ENCODE measurements around the gene KRT3.
"Not testable (repeated sequence)": the region's sequence is repeated elsewhere in the genome, so short reads cannot be mapped to it uniquely, and the experiment has no call there.

KRT3 gene

GRCh38 chr12:52796839-52797528 lies 1.1 kb upstream of the KRT3 start:
- no peak for DNase-seq

DNA sequence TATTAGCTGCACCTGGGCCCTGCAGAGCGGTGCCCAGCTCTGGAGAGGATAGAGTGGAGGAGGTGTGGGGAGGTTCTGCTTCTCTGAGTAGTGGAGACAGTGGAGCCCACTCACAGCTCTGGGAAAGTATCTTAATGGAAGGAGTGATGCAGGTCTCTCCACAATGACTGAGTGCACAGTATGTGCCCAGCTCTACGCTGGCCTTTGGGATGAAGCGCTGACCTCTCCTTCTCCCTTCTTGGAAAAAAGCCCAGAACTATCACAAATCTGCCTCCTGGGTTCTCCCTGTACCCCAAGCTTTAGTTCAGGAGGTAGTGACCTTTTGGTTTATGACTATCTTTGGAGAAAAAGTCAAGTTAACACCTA lies 495 bp upstream of the KRT3 start:
- no peak for DNase-seq

DNA sequence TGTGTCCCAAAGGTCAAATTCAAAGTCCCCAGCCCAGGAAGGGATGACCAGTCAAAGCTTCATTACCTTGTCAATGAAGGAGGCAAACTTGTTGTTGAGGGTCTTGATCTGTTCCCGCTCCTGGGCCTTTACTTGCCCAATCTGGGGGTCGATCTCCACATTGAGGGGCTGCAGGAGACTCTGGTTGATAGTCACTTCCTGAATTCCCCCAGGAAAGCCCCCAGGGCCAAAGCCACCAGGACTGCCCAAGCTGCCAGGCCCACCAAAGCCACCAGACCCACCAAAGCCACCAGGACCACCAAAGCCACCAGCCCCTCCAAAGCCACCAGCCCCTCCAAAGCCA lies 614 bp downstream of the KRT3 start:
- not testable (repeated sequence) for DNase-seq

DNA sequence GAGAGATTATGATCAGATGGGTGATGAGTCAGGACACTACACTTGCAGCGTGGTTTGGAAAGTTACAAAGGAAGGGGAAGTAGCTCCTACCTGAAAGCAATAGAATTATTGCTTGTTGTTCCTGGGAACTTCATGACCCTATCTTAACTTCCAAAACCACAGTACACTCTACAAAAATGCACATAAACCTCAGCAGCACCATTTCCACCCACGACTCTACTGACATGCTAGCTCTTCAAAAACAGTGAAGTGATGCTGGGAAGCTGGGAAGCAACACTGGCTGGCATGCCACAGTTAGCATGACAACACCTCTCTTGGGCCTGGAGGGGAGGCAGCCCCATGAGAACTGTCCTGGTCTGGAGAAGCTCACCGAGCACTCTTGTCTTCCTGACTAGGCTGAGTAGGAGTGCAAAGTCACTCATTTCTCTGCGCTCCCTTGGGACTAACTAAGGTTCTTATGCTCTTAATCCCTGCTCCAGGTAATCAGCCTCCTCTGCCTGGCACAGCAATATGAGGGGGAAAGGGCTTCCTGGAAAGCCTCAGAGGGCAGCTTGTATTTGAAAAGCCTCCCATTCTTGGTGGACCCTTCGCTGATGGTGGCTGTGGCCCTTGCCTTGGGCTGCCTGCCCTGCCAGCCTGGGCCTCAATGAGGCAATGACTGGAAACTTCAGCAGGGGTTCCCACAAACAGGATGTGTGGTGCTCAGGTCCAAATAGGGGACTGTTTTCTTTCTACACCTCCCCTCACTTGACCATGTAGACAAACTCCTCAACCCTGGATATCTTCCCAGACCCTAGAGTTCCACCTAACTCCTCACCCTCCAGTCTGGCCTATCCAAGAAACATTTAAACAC lies 1.2 kb downstream of the KRT3 start:
- DNase-seq = no peak

DNA sequence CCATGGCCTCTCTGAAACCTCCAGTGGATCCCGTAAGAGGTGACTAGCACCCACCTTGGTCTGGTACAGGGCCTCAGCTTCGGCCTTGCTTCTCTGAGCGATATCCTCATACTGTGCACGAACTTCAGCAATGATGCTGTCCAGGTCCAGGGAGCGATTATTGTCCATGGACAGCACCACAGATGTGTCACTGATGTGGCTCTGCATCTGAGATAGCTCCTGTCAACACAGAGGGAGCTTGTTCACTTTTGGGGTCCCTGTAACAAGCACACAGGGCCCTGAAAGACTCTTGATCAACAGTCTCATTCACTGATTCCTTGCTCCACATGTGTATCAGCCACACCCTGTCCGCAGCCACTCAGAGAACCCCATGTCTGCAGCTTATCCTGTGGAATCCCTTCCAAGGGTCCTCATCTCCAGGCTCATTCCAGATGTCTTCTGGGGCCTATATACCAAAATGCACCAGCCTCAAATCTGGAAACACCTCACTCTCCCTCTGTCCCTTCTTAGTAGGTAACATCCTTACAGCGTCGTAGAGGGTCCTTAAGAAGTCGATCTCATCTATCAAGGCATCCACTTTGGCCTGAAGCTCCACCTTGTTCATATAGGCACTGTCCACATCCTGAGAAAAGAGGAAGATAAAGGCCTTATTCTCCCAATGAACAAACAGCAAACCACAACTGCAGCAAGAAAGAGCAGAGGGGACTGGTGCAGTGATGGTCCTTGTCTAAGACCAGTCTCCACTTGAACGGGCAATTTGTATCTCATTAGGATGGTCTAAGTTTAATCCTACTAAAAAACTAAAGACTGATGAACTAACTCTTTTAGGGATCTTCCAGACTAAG lies 3.5 kb downstream of the KRT3 start:
- DNase-seq = no peak

GRCh38 chr12:52791271-52792184 lies 4.4 kb downstream of the KRT3 start:
- DNase-seq = no peak

GRCh38 chr12:52790427-52791270 lies 5.3 kb downstream of the KRT3 start:
- DNase-seq = no peak

- no peak for DNase-seq
These were observed 6.1 kb downstream of the KRT3 start for GRCh38 chr12:52789637-52790426.

- DNase-seq = no peak
These were observed 6.9 kb downstream of the KRT3 start for GRCh38 chr12:52788876-52789636.

DNA sequence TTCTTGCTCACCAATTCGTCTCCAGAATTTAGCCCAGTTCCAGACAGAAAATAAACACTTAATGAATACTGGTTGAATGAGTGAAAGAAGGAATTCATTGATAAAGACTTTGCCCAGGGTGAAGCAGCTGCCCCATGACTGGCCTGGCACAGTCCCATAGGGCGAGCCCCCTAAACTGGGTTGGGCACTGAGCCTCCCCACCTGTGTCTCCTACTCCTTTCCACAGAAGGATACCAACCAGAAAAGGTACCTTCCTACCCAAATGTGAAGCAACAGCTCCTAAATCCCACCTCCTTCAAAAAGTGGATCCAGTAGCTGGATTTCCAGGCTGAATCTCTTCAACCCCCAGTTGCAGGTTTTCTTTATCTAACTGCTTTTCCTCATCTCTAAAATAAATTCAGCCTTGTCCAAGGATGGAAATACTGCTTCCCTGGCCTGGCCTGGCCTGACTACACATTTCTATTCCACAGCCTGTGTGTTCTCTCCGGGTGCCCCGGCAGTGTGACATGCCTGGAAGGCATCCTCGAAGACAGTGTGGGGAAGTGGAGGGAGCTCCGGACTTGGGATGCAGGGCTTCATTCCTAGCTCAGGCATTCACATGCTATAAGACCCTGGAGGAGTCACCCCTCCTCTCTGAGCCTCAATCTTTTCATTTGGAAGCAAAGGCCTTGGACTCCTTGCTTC lies 7.6 kb downstream of the KRT3 start:
- no peak for DNase-seq

DNA sequence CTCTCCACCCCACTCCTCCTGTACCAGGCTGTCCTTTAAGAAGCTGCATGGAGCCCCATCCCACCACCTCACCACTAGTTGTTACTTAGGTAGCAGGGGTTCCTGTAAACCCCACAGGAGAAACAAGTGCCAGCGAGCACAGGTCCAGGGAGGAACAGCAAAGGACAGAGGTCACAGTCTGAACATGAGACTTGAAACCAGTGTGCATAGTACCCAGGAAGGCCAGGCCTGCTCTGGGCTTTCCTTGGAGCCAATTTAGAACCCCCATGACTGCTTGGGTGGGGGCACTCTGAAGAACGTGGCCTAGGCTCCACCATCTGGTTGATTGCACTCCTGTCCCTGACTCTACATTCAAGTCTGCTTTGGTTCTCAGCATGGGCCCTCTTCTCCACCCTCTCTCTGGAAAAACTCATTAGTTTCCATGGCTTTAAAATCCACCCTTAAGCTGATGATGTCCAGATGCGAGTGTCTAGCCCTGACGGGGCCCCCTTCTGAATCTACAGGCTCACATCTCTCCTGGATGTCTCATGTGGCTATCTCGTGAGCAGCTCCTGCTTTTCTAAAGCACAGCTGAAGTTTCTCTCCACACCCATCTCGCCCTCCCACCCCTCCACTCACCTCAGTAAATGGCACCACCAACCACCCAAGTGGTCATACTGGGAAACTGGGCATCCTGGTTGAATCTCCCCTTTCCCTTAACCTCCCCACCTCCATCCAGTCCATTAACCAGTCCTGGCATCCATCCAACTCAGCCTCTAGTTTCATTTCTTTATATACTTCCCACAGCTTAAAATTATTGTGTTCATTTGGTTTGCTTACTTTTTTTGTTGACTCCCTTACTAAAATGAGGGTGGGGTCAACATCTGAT lies 8.4 kb downstream of the KRT3 start:
- DNase-seq = no peak

- no peak for DNase-seq
These were observed 11.0 kb downstream of the KRT3 start for GRCh38 chr12:52784909-52785308.

DNA sequence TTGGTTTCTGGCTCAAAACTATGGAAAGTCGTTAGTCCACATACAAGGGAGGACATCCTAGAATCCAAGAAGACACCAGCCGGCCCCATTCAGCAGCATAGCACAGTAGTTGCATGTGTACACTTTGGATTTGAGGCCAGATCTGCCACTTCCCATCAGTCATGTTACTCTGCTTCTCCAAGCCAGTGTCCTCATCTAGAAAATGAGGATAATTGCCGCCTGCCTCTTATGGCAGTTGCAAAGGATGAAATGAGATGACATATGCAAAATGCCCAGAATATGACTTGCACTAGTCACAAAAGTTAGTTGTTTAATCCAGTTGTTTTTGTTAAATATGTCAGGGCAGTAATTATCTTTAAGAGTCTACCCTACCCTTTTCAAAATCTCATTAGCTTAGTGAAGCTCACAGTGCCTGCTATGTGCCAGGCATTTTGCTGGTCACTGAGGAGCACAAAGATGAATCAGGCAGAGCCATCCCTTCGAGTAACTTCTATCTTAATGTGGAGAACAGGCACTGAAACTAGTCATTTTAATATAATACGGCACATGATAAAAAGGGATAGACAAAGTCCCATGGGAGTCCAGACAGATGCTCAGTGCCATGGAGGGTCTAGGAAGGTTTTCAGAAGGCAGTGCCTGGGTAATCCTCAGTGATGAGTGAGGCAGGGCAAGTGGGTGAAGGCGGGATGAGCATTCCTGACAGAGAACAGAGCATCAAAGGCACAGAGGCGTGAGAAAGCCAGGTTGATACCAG lies 12.2 kb downstream of the KRT3 start:
- no peak for DNase-seq

DNA sequence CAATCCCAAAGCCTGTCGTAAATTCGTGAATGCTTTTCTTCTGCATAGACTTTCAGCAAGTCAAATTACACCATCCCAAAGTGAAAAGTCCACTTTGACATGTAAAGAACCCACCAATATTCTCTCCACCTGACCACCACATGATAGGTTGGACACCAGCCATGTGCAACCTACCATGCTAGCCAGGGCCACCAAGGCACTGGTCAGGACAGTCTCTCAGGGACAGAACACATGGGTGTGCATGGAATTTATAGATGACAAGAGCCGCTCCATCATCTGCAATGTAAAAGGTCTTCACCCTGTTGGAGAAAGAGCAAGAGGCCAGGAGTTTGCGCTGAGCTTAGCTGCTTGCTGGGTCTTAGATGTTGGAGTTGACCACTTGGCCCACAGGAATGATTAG lies 13.4 kb downstream of the KRT3 start:
- DNase-seq = no peak

GRCh38 chr12:52781399-52782082 lies 14.4 kb downstream of the KRT3 start:
- no peak for DNase-seq

- no peak for DNase-seq
These were observed 16.0 kb downstream of the KRT3 start for GRCh38 chr12:52779914-52780313.

DNA sequence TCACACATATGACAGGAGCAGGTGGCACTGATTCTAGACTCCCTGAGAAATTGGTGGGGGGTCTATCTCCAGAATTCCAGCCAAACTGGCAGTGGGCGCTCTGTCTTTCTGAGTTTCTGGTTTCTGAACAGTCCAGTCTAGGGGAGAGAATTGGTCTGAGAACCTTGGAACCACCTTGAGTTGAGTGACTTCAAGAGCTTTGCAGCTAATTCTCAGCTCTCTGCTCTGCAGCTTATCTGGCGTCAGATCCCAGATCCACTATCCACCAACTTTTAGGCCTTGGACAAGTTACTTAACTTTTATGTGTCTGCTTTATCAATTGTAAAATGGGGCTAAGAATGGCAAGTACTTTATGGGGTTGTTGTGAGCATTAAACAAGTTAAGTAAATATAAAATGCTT lies 17.1 kb downstream of the KRT3 start:
- DNase-seq = no peak
